NCI-H2029 treated with DMSO at 0.1 percent for 48 hours (cell line): ENCODE results near the gene ADIPOQ.
"Not testable (repeated sequence)": the region's sequence is repeated elsewhere in the genome, so short reads cannot be mapped to it uniquely, and the experiment has no call there.

Experiments
- DNase-seq: peaks from one replicate; lab custom pipeline; 2025; lab: John Stamatoyannopoulos, UW

Gene ADIPOQ

DNA sequence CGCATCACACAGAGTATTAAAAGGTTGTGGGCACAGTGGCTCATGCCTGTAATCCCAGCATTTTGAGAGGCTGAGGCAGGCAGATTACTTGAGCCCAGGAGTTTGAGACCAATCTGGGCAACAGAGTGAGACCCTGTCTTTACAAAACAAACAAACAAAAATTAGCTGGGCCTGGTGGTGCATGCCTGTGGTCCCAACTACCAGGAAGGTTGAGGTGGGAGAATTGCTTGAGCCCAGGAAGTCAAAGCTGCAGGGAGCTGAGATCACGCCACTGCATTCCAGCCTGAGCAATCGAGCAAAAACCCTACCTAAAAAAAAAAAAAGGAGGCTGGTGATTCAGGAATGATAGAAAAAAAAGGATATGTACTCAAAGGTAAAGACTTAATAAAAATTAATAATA lies 59.6 kb downstream of the ADIPOQ start:
- DNase-seq = no peak

DNA sequence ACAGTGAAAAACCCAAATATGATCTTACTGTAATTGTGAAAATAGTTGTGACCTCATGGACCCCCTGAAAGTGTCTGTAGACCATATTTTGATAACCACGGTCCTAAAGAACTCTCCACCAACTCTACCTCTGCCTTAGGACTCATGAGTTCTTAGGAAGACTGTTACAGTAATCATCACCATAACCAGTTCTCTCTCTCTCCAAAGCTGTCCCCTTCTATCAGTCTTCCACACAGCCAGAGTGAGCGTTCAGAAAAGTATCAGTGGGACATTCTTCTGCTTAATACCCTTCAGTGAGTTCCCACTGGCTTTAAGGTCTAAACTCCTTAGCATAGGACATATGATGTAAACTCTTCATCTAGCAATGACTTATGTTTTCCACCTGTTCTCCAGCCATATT lies 60.2 kb downstream of the ADIPOQ start:
- no peak for DNase-seq

GRCh38 chr3:186903676-186904075 lies 61.2 kb downstream of the ADIPOQ start:
- DNase-seq = not testable (repeated sequence)

- DNase-seq = not testable (repeated sequence)
These were observed 64.6 kb downstream of the ADIPOQ start for GRCh38 chr3:186907075-186907474.
